Type B pancreatic cell (in vitro differentiated cells): ENCODE results near the gene LHFPL3. TPM values are rescaled to one million over a fixed set of nuclear protein-coding genes. Genes with fewer than 3 reads are reported as not detected.

Experiments
- DNase-seq: peaks from one replicate; pipeline ENCODE4 v3.0.0; 2021; ENCODE audit warnings: mixed read lengths; ENCODE audit not compliant: unreplicated experiment; ENCODE audit errors: extremely low spot score
- H3K27ac Mint-ChIP-seq: 2 replicates; pipeline ENCODE4 v1.8.0; 2021; ENCODE audit warnings: mild to moderate bottlenecking, mixed read lengths
- H3K27me3 Mint-ChIP-seq: 2 replicates; pipeline ENCODE4 v1.8.0; 2021; ENCODE audit warnings: mixed read lengths
- H3K36me3 Mint-ChIP-seq: 2 replicates; pipeline ENCODE4 v1.8.0; 2021; ENCODE audit warnings: mixed read lengths
- H3K4me1 Mint-ChIP-seq: one replicate; pipeline ENCODE4 v1.8.0; 2021; ENCODE audit warnings: mixed read lengths; ENCODE audit not compliant: unreplicated experiment
- H3K4me3 Mint-ChIP-seq: 2 replicates; pipeline ENCODE4 v1.8.0; 2021; ENCODE audit warnings: mild to moderate bottlenecking, mixed read lengths
- H3K9me3 Mint-ChIP-seq: 2 replicates; pipeline ENCODE4 v1.8.0; 2021; ENCODE audit warnings: mixed read lengths
- CTCF ChIP-seq: fragments of 200-600 bp; sonication (generic); conservative IDR thresholded peaks from 2 replicates; pipeline ENCODE4 v1.5.0; 2021; ENCODE audit warnings: antibody characterized with exemption, mild to moderate bottlenecking
- total RNA-seq: library from RNA; stranded (reverse); gene quantifications from 2 replicates; pipeline ENCODE4 v1.2.1, GENCODE V29; 2021; ENCODE audit warnings: low replicate concordance

Gene LHFPL3
- total RNA-seq, 1 donor from 2014 or later: 0.31 TPM

- H3K27me3 Mint-ChIP-seq: peaks cover 86% of the 10 kb centered on the region
- H3K27ac Mint-ChIP-seq: no peak overlapping the region
- H3K4me3 Mint-ChIP-seq: peak overlapping the region; percentile 78
- TF ChIP-seq CTCF: no peak
- no peaks in the 10 kb centered on the region for H3K9me3 Mint-ChIP-seq
- no peaks in the 10 kb centered on the region for H3K36me3 Mint-ChIP-seq
- peaks cover 9% of the 10 kb centered on the region for H3K4me1 Mint-ChIP-seq
- no peak for DNase-seq
Measured at GRCh38 chr7:104327938-104328295, 486 bp upstream of the LHFPL3 start.

- Mint-ChIP-seq H3K9me3 (no peaks in the 10 kb centered on the region), H3K27me3 (peaks cover 87% of the 10 kb centered on the region), H3K4me1 (peaks cover 9% of the 10 kb centered on the region), H3K27ac (no peak overlapping the region), H3K36me3 (no peaks in the 10 kb centered on the region), H3K4me3 (peak overlapping the region; percentile 81)
- no peak for TF ChIP-seq CTCF
- peak; percentile 65 for DNase-seq
Measured at GRCh38 chr7:104328970-104329825, 795 bp downstream of the LHFPL3 start.

GRCh38 chr7:104341546-104341945, 13.1 kb downstream of the LHFPL3 start:
- Mint-ChIP-seq H3K4me3 (no peak overlapping the region), H3K36me3 (no peaks in the 10 kb centered on the region), H3K4me1 (no peaks in the 10 kb centered on the region), H3K9me3 (no peaks in the 10 kb centered on the region), H3K27ac (no peak overlapping the region), H3K27me3 (peaks cover 21% of the 10 kb centered on the region)
- peak; percentile 57 for TF ChIP-seq CTCF
- no peak for DNase-seq

- Mint-ChIP-seq H3K4me3 (no peak overlapping the region), H3K27ac (no peak overlapping the region), H3K27me3 (peaks cover 49% of the 10 kb centered on the region), H3K4me1 (no peaks in the 10 kb centered on the region), H3K36me3 (no peaks in the 10 kb centered on the region), H3K9me3 (no peaks in the 10 kb centered on the region)
- TF ChIP-seq CTCF: no peak
- DNase-seq: no peak
Measured at GRCh38 chr7:104352736-104353135, 24.3 kb downstream of the LHFPL3 start.

- Mint-ChIP-seq H3K36me3 (no peaks in the 10 kb centered on the region), H3K27me3 (peaks cover 46% of the 10 kb centered on the region), H3K4me1 (no peaks in the 10 kb centered on the region), H3K27ac (no peak overlapping the region), H3K9me3 (no peaks in the 10 kb centered on the region), H3K4me3 (no peak overlapping the region)
- no peak for TF ChIP-seq CTCF
- no peak for DNase-seq
Measured at GRCh38 chr7:104357166-104357565, 28.8 kb downstream of the LHFPL3 start.
